ENCODE results near the gene TCF7L1.

TCF7L1 gene

DNA sequence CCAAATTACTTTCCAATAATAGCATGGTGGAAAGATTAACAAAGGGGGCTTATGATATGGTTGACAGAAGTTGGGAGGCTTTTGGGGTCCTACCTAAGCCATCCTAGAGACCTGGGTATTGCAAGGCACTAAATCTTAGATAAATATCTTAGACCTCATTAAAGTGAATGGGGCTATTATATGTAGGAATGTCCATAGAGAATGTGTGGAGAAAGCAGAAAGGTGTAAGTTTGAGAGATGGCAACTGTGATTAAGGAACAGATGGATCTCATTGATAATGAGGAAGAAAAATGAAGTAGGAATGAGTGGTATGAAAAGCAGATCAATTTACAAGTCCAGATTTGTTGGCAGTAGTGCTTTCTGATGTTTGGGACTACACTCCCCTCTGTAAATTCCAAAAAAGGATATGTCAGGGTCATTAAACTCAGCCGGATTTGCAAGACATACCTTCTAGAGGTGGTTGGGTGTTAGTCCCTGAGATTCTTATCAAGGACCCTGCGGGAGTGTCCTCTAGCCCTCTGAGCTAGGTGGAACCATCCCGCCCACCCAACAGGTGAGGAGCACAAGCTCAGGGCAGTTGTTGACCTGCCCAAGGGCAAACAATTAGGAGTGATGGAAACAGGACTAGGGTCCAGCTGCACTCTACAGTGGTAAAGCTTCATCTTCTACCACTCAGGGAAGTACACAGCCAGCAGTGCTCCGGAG is 12.1 kb downstream of the TCF7L1 start:
- Histone ChIP-seq H3K27ac (ENCODE audit: low read depth, low read length, poor library complexity, severe bottlenecking) (no peak overlapping the region), H3K4me2 (ENCODE audit: low read length) (no peak overlapping the region), H3K9me2 (ENCODE audit: low read depth, low read length) (no peaks in the 10 kb centered on the region), H3K9me3 (ENCODE audit: low read length) (no peaks in the 10 kb centered on the region), H3K27me3 (ENCODE audit: insufficient read depth, low read length) (peaks cover 7% of the 10 kb centered on the region), H3K4me1 (ENCODE audit: insufficient read depth, low read length, severe bottlenecking) (no peaks in the 10 kb centered on the region), H3F3A (ENCODE audit: insufficient read depth, low read length) (no peaks in the 10 kb centered on the region), H3K79me2 (ENCODE audit: insufficient read depth, low read length) (no peaks in the 10 kb centered on the region), H3K9ac (ENCODE audit: low read length) (no peak overlapping the region), H3K36me3 (ENCODE audit: insufficient read depth, low read length) (no peaks in the 10 kb centered on the region), H3K4me3 (ENCODE audit: low read depth, low read length, poor library complexity, severe bottlenecking) (no peak overlapping the region), H4K20me1 (ENCODE audit: insufficient read depth, low read length) (no peaks in the 10 kb centered on the region), H2AFZ (ENCODE audit: low read length) (no peak overlapping the region)
- TF ChIP-seq, protein P1, sequence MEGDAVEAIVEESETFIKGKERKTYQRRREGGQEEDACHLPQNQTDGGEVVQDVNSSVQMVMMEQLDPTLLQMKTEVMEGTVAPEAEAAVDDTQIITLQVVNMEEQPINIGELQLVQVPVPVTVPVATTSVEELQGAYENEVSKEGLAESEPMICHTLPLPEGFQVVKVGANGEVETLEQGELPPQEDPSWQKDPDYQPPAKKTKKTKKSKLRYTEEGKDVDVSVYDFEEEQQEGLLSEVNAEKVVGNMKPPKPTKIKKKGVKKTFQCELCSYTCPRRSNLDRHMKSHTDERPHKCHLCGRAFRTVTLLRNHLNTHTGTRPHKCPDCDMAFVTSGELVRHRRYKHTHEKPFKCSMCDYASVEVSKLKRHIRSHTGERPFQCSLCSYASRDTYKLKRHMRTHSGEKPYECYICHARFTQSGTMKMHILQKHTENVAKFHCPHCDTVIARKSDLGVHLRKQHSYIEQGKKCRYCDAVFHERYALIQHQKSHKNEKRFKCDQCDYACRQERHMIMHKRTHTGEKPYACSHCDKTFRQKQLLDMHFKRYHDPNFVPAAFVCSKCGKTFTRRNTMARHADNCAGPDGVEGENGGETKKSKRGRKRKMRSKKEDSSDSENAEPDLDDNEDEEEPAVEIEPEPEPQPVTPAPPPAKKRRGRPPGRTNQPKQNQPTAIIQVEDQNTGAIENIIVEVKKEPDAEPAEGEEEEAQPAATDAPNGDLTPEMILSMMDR (IDR thresholded peaks at IDR 0.05; ENCODE audit: low read length), result no peak
- TF ChIP-seq EZH2 (IDR thresholded peaks at IDR 0.05; ENCODE audit: borderline replicate concordance, low read length), result no peak

DNA sequence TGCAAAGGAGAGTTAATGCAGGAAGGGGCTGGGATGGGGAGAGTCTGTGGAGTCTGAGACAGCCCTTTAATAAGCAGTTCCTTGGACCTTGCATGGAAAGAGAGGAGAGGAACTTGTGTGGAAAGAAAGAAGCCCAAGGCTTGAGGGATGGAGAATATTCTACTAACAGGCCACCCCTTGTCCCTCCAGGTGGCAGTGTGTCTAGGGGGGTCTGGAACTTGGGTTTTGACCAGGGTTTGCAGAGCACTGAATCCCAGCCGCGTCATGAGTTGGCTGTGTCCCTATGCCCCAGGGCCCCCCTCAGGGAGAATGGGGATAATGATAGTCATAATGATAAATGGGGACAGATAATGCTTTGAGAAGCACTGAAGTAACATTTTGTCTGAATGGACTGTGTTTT is 15.0 kb downstream of the TCF7L1 start:
- Histone ChIP-seq H3K4me2 (ENCODE audit: low read length) (no peak overlapping the region), H3K27me3 (ENCODE audit: insufficient read depth, low read length) (peaks cover 7% of the 10 kb centered on the region), H3K4me3 (ENCODE audit: low read depth, low read length, poor library complexity, severe bottlenecking) (no peak overlapping the region), H4K20me1 (ENCODE audit: insufficient read depth, low read length) (no peaks in the 10 kb centered on the region), H3K79me2 (ENCODE audit: insufficient read depth, low read length) (no peaks in the 10 kb centered on the region), H3K9me3 (ENCODE audit: low read length) (no peaks in the 10 kb centered on the region), H3K9me2 (ENCODE audit: low read depth, low read length) (no peaks in the 10 kb centered on the region), H3K27ac (ENCODE audit: low read depth, low read length, poor library complexity, severe bottlenecking) (no peak overlapping the region), H3K36me3 (ENCODE audit: insufficient read depth, low read length) (no peaks in the 10 kb centered on the region), H3K9ac (ENCODE audit: low read length) (no peak overlapping the region), H2AFZ (ENCODE audit: low read length) (no peak overlapping the region), H3K4me1 (ENCODE audit: insufficient read depth, low read length, severe bottlenecking) (no peaks in the 10 kb centered on the region), H3F3A (ENCODE audit: insufficient read depth, low read length) (no peaks in the 10 kb centered on the region)
- no peak for TF ChIP-seq EZH2 (IDR thresholded peaks at IDR 0.05; ENCODE audit: borderline replicate concordance, low read length)
- TF ChIP-seq, protein P1 (IDR thresholded peaks at IDR 0.05; ENCODE audit: low read length), result no peak

GRCh38 chr2:85151026-85151425 is 17.8 kb downstream of the TCF7L1 start:
- no peaks in the 10 kb centered on the region for H3F3A ChIP-seq (ENCODE audit: insufficient read depth, low read length)
- no peak overlapping the region for H2AFZ ChIP-seq (ENCODE audit: low read length)
- no peaks in the 10 kb centered on the region for H3K9me2 ChIP-seq (ENCODE audit: low read depth, low read length)
- no peaks in the 10 kb centered on the region for H3K9me3 ChIP-seq (ENCODE audit: low read length)
- H3K79me2 ChIP-seq (ENCODE audit: insufficient read depth, low read length), result no peaks in the 10 kb centered on the region
- no peak overlapping the region for H3K4me3 ChIP-seq (ENCODE audit: low read depth, low read length, poor library complexity, severe bottlenecking)
- H3K9ac ChIP-seq (ENCODE audit: low read length), result no peak overlapping the region
- TF ChIP-seq, protein P1 (IDR thresholded peaks at IDR 0.05; ENCODE audit: low read length), result no peak
- TF ChIP-seq EZH2 (IDR thresholded peaks at IDR 0.05; ENCODE audit: borderline replicate concordance, low read length), result no peak
- H3K27ac ChIP-seq (ENCODE audit: low read depth, low read length, poor library complexity, severe bottlenecking), result no peak overlapping the region
- H3K4me1 ChIP-seq (ENCODE audit: insufficient read depth, low read length, severe bottlenecking), result no peaks in the 10 kb centered on the region
- peaks cover 7% of the 10 kb centered on the region; the same call in 1 of the 2 replicates for H3K27me3 ChIP-seq (ENCODE audit: insufficient read depth, low read length)
- H4K20me1 ChIP-seq (ENCODE audit: insufficient read depth, low read length), result no peaks in the 10 kb centered on the region
- no peaks in the 10 kb centered on the region for H3K36me3 ChIP-seq (ENCODE audit: insufficient read depth, low read length)
- no peak overlapping the region for H3K4me2 ChIP-seq (ENCODE audit: low read length)

Data from OCI-LY1 (cell line).